GM21515 (cell line): ENCODE data around the gene RBMS3.

ENCODE experiments used
- ATAC-seq: cut with Tn5 transposase; IDR thresholded peaks from one replicate; pipeline ENCODE4 v1.9.1; 2021; ENCODE audit not compliant: unreplicated experiment

RBMS3 gene

GRCh38 chr3:29557825-29558224, 277.0 kb downstream of the RBMS3 start:
- no peak for ATAC-seq

- ATAC-seq = no peak
Observed at GRCh38 chr3:29559741-29560465, 279.0 kb downstream of the RBMS3 start.

- ATAC-seq = no peak
Observed at GRCh38 chr3:29561651-29562149, 280.8 kb downstream of the RBMS3 start.

GRCh38 chr3:29565236-29565635, 284.4 kb downstream of the RBMS3 start:
- no peak for ATAC-seq

DNA sequence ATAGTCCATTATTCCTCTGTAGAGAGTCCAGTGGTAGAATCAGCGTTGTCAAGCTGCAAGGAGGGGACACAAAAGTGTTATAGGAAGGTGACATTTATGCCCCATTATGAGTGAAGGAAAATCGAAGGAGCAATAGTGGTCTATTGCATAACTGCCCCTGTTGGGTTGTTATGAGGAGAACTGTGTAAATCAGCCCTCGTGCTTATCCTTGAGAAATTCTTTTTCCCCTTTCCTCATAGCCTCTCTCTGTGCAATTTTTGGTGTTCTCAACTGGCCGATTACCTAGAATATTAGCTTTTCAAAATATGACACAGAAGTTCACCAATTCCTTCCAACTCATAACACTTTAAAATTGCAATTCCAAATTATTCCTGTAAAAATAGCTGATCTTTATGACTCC, 286.6 kb downstream of the RBMS3 start:
- no peak for ATAC-seq

DNA sequence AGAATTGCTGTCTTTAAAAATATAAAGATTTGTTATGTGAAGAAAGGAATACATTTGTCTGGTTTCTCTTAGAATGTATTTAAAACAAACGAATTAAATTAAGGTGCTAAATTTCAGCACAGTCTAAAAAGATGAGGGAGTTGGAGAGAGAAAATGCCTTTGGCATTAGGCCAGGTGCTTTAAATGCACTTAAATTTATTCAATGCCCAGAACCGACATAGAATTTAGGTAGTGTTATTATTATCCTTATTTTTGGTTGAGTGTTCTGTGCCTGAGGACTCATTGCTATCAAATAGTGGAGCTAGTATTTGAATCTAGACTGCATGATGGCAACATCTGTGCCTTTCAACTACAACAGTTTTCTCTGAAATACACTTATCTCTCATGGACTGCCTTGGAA, 287.5 kb downstream of the RBMS3 start:
- ATAC-seq = no peak

- ATAC-seq = no peak
Observed at GRCh38 chr3:29576181-29576580, 295.3 kb downstream of the RBMS3 start.

DNA sequence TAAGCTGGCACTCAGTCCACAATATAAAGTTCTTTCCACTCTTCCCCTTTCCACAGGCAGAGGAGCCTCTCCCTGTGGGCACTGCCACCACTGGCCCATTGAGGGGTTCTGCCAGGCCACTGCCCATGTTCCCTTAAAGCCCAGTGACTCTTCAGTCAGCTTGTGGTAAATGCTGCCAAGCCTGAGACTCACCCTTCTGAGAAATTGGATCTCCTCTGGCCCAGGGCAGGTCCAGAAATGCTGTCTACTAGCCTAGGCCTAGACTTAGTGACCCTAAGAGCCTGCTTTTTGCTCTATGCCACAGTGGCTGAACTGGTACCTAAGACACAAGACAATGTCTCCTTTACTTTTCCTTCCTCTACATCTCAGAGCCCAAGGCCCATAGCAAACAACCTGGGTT, 295.8 kb downstream of the RBMS3 start:
- ATAC-seq = no peak

DNA sequence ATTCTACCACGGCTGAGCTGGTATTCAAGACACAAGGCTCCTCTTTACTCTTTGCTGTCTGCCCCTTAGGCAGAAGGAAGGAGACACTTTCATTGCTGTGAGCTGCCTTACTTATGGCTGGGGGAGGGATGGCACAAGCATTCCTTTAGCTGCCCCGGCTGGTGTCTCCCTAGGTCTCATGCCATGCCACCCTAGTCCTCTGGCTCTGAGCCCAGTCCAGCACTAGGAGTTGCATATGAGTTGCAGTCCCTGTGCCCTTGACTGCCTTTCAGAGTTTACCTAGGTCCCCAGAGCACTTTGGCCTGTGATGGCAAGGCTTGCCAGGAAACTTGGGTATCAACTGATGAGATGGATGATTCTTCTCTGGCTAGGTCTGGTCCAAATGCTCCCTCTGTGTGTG, 296.4 kb downstream of the RBMS3 start:
- no peak for ATAC-seq

DNA sequence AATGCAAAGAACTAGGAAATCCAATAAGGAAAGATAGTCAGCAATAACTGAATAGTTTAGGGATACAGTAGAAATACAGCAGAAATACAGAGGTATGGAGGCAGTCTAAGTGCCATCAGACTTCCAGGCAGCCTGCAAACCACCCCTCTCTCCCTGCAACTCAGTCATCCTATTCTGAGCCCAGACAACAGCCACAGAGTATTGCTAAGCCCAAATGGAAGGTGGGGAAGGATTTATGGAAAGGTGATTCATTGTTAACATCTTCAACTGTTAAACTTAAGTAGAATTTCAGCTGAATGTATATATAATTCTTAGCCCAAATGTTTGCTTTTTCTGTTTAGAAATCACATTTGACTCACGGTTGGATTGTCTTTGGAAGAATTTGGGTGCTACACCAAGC, 300.4 kb downstream of the RBMS3 start:
- ATAC-seq = no peak

GRCh38 chr3:29582273-29582672, 301.4 kb downstream of the RBMS3 start:
- ATAC-seq = no peak

- no peak for ATAC-seq
Observed at GRCh38 chr3:29583861-29584260, 303.0 kb downstream of the RBMS3 start.

- ATAC-seq = no peak
Observed at GRCh38 chr3:29585368-29585767, 304.5 kb downstream of the RBMS3 start.

GRCh38 chr3:29587340-29587739, 306.5 kb downstream of the RBMS3 start:
- no peak for ATAC-seq

- ATAC-seq = no peak
Observed at GRCh38 chr3:29590012-29590411, 309.1 kb downstream of the RBMS3 start.

- no peak for ATAC-seq
Observed at GRCh38 chr3:29590461-29590860, 309.6 kb downstream of the RBMS3 start.

DNA sequence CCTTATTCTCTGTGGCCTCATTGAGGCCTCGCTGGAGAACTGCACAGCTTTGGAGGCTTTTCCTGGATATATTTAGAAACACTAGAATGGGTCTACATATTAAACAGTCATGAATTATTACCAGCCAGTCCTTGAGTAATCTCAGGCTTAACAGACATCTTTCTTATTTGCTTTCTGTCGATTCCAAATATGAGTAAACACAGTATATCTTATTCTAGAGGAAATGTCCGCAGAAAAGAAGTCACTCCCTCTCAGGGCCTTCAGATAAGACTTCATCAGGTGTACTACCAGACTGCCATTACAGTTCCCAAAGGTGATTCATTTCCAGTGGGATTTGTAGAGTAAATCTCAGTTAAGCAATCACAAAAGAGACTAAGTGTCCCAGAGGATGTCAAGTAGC, 310.7 kb downstream of the RBMS3 start:
- no peak for ATAC-seq

DNA sequence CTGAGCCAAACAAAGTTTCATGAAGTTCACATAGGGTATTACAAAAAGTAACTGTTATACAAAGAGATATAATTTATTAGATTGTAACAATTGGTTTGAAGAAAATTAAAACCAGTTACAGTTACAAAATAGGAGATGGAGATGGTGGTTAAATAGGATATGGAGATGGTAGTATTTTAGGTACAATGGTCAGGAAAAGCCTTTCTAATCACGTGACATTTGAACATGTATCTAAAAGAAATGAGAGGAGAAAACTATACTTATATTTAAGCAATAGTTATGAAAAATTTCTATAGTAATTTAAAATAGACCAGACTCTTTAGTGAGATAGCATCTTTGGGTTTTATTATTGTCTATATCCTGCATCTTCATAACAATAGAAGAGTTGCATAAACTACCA, 312.9 kb downstream of the RBMS3 start:
- ATAC-seq = no peak

- ATAC-seq = no peak
Observed at GRCh38 chr3:29594261-29594660, 313.4 kb downstream of the RBMS3 start.

DNA sequence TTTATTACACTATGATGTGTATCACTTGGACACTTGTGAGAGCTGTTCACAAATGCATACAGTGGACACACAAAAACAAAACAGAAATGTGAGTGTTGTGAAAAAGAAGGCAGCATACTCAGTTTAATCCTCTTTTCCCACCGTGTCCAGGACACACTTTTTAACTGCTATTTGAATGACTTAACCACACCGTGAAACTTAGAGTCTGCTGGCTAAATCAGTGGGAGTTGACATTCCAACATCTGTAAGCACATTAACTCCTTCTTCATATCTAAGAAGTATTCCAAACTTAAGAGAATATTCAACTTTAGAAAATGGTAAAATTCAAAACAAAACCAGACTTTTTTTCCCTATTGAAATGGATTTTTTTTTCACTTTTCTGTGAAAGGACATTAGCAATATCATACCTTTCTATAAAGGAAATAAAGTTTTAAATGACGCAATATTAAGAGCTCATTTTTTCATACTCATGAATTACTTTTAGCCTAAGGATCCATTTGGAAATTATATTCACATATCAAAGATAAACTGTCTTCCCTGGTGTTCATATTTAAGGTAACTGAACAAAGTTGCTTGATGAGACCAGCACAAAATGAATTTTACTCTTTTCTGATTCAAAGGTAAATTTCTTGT, 316.6 kb downstream of the RBMS3 start:
- no peak for ATAC-seq

DNA sequence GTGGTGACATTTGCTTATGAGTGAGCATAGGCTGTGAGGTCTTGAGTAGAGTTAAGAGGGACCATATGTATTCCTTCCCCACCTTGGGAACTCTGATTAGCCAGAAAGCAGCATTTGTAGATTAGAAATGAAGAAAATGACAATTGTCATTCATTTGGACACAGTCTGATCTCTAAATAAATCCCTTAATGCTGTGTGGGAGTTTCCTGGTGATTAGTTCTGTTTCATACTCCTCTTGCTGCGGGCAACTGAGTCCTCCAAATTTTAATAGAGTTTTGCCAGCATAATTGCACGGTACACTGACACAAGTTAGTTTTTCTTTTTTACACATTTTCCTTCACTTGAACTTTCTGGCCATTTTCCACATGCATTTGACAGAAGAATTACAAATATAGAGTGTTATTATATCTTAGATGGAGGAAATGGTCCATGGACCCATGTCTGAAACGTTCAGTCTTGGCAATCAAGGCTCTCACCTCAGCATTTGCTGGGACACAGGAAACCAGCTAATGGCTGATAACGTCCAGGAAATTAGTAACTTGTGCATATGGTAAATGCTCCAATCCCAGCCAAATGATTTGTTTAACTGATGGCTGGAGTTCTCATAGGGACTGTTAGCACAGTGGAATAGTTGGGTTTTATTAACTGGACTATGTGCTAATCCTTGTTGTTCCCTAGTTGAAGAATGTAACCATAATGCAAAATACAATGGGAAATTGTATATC, 321.2 kb downstream of the RBMS3 start:
- no peak for ATAC-seq

GRCh38 chr3:29605845-29606244, 325.0 kb downstream of the RBMS3 start:
- no peak for ATAC-seq
